ENCODE data around the gene HMOX2.
A peak's percentile ranks its signal among the peaks of the same experiment; 100 is the strongest.

The HMOX2 gene

DNA sequence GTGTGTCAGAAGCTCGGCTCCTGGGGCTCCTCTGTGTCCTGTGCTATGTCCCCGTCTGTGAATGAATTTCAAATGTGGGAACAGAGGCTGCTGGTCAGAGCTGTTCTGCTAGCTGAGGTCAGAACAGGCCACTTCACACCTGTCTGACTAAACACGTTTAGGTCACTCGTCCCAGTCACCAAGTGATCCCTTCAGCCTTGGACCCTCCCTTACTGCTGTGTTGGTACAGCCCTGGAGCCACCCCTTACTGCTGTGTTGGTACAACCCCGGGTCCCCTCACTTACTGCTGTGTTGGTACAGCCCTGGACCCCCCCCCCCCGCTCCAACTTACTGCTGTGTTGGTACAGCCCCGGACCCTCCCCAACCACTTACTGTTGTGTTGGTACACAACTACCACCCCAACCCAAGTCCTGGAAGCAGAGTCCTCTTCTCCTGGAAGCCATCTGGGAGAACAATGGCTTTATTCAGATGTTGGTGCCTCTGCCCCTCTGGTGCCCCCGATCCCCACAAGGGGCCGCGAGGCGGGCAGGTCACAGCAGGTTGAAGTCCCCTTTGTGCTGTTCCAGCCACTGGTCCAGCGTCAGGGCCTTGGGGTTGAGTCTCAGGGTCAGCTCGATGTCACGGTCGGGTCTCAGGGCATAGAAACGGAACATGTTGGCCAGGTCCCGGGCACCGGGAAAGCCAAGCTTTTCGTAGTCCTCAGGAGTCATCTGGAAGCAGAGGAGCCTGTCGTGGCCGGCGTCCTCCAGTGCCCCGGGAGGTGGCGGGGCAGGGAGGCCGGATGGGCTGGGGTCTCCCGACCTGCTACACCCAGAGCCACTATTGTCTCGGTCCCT lies 14.7 kb upstream of the HMOX2 start:
- H3K9me3 ChIP-seq (ENCODE audit: severe bottlenecking), result no peaks in the 10 kb centered on the region
- no peak overlapping the region for H3K27ac ChIP-seq (ENCODE audit: poor library complexity, severe bottlenecking)
- no peaks in the 10 kb centered on the region for H3K27me3 ChIP-seq (ENCODE audit: insufficient read depth, poor library complexity, severe bottlenecking)
- DNase-seq (ENCODE audit: low spot score) (no peak), ATAC-seq (ENCODE audit: low read depth) (0 out of 3 replicates have a peak, but pooled peaks have one; percentile 4)
- peaks cover 20% of the 10 kb centered on the region for H3K4me1 ChIP-seq (ENCODE audit: insufficient read depth, poor library complexity, severe bottlenecking)
- no peak overlapping the region for H3K4me3 ChIP-seq (ENCODE audit: severe bottlenecking)
- TF ChIP-seq, protein P1, sequence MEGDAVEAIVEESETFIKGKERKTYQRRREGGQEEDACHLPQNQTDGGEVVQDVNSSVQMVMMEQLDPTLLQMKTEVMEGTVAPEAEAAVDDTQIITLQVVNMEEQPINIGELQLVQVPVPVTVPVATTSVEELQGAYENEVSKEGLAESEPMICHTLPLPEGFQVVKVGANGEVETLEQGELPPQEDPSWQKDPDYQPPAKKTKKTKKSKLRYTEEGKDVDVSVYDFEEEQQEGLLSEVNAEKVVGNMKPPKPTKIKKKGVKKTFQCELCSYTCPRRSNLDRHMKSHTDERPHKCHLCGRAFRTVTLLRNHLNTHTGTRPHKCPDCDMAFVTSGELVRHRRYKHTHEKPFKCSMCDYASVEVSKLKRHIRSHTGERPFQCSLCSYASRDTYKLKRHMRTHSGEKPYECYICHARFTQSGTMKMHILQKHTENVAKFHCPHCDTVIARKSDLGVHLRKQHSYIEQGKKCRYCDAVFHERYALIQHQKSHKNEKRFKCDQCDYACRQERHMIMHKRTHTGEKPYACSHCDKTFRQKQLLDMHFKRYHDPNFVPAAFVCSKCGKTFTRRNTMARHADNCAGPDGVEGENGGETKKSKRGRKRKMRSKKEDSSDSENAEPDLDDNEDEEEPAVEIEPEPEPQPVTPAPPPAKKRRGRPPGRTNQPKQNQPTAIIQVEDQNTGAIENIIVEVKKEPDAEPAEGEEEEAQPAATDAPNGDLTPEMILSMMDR (IDR thresholded peaks at IDR 0.05; ENCODE audit: poor library complexity, severe bottlenecking), result no peak
- peaks cover 42% of the 10 kb centered on the region for H3K36me3 ChIP-seq (ENCODE audit: low read depth)

DNA sequence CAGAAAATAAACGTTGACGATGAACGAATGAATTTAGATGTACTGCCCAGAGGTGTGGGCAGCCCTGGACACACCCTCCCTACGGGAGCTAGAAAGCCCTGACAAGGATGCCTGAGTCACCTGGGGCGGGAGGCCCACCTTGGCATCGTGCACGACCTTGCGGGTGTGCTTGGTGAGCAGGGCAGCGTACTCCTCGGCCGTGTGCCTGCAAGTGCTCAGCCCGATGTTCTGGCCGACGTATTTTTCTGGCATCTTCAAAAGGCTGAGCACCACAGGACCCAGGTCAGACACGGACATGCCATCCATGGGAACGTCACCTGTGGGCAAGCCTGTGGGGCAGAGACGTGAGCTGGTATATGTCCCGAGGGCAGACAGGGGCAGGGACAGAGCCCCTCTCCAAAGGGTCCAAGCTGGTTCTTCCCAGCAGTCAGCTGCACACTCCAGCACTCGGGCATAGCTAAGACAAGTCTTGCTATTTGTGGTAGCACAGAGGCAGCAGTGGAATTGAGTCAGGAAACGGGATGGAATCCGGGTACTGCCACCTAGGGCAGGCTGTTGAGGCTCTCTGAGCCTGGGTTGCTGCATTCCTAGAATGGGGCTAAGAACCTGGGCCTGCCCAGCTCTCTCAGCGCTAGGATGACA lies 12.6 kb upstream of the HMOX2 start:
- Histone ChIP-seq H3K9me3 (ENCODE audit: severe bottlenecking) (no peaks in the 10 kb centered on the region), H3K36me3 (ENCODE audit: low read depth) (peaks cover 46% of the 10 kb centered on the region), H3K27me3 (ENCODE audit: insufficient read depth, poor library complexity, severe bottlenecking) (no peaks in the 10 kb centered on the region), H3K27ac (ENCODE audit: poor library complexity, severe bottlenecking) (peak overlapping the region; percentile 92), H3K4me3 (ENCODE audit: severe bottlenecking) (no peak overlapping the region), H3K4me1 (ENCODE audit: insufficient read depth, poor library complexity, severe bottlenecking) (peaks cover 20% of the 10 kb centered on the region)
- TF ChIP-seq, protein P1 (IDR thresholded peaks at IDR 0.05; ENCODE audit: poor library complexity, severe bottlenecking), result no peak
- DNase-seq (ENCODE audit: low spot score) (peak; percentile 75), ATAC-seq (ENCODE audit: low read depth) (peak; percentile 25; the same call in 2 of the 3 replicates)

DNA sequence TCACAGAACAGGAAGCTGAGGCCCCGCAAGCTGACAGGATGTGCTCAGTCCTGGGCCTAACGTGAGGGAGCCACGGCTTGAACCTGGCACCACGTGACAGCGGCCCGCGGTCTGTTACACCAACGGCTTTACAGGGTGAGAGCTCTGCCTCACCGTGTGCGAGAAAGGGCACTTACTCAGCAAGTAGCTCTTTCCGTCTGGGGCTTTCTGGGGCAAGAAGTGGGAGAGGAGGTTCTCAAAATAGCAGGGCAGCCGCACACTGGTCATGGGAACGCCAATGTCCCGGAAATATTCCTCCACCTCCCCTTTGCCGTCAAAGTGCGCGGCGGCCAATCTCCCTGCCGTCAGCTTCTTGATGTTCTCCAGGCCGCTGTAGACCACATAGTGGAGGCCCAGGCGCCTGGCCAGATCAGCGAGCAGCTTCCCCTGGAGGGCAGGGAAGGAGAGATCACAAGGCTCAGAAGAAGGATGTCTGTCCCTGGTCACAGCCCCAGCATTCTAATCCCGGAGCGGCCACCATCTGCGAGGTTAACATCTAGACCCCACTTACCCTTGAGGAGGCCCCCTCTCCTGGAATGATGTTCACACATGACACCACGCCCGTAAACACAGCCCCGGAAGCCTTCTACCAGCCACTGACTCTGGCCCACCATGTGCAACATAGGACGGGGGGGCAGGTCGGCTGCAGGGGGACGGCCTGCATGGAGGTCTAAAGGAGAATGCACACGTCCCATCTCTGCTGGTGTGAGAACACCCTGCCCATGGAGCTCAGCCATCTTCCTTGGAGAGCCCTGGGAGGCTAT lies 10.0 kb upstream of the HMOX2 start:
- H3K27ac ChIP-seq (ENCODE audit: poor library complexity, severe bottlenecking), result peak overlapping the region; percentile 92
- H3K9me3 ChIP-seq (ENCODE audit: severe bottlenecking), result no peaks in the 10 kb centered on the region
- H3K4me3 ChIP-seq (ENCODE audit: severe bottlenecking), result no peak overlapping the region
- peaks cover 62% of the 10 kb centered on the region for H3K36me3 ChIP-seq (ENCODE audit: low read depth)
- TF ChIP-seq, protein P1 (IDR thresholded peaks at IDR 0.05; ENCODE audit: poor library complexity, severe bottlenecking), result no peak
- no peaks in the 10 kb centered on the region for H3K27me3 ChIP-seq (ENCODE audit: insufficient read depth, poor library complexity, severe bottlenecking)
- ATAC-seq (ENCODE audit: low read depth) (no peak), DNase-seq (ENCODE audit: low spot score) (no peak)
- peaks cover 20% of the 10 kb centered on the region for H3K4me1 ChIP-seq (ENCODE audit: insufficient read depth, poor library complexity, severe bottlenecking)

DNA sequence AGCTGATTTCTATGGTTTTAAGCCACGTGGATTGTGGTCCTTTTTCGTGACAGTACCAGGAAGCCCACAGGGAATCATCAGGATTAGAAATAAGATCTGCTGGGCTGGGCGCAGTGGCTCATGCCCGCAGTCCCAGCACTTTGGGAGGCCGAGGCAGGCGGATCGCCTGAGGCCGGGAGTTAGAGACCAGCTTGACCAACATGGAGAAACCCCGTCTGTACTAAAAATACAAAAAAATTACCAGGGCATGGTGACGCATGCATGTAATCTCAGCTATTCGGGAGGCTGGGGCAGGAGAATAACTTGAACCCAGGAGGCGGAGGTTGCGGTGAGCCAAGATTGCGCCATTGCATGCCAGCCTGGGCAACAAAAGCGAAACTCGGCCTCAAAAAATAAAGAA lies 8.3 kb upstream of the HMOX2 start:
- Histone ChIP-seq H3K27ac (ENCODE audit: poor library complexity, severe bottlenecking) (no peak overlapping the region), H3K4me1 (ENCODE audit: insufficient read depth, poor library complexity, severe bottlenecking) (peaks cover 19% of the 10 kb centered on the region), H3K36me3 (ENCODE audit: low read depth) (peaks cover 69% of the 10 kb centered on the region), H3K4me3 (ENCODE audit: severe bottlenecking) (no peak overlapping the region), H3K9me3 (ENCODE audit: severe bottlenecking) (no peaks in the 10 kb centered on the region), H3K27me3 (ENCODE audit: insufficient read depth, poor library complexity, severe bottlenecking) (no peaks in the 10 kb centered on the region)
- ATAC-seq (ENCODE audit: low read depth) (no peak), DNase-seq (ENCODE audit: low spot score) (no peak)
- TF ChIP-seq, protein P1 (IDR thresholded peaks at IDR 0.05; ENCODE audit: poor library complexity, severe bottlenecking), result no peak
